PC-3 (cell line): ENCODE measurements around the gene CA4.
"Not testable (repeated sequence)": the region's sequence is repeated elsewhere in the genome, so short reads cannot be mapped to it uniquely, and the experiment has no call there.

Experiments
- EZH2 ChIP-seq: fragments of 300-600 bp; sonication (generic); IDR thresholded peaks from one replicate; pipeline ENCODE4 v1.6.1; 2017; ENCODE audit warnings: antibody characterized with exemption, mild to moderate bottlenecking, low read length; ENCODE audit not compliant: unreplicated experiment
- TF ChIP-seq, protein P1 (sequence below): fragments of 300-600 bp; sonication (generic); conservative IDR thresholded peaks from 2 replicates; pipeline ENCODE4 v1.5.1; 2017; ENCODE audit warnings: antibody characterized with exemption, low read depth, mild to moderate bottlenecking, low read length

DNA sequence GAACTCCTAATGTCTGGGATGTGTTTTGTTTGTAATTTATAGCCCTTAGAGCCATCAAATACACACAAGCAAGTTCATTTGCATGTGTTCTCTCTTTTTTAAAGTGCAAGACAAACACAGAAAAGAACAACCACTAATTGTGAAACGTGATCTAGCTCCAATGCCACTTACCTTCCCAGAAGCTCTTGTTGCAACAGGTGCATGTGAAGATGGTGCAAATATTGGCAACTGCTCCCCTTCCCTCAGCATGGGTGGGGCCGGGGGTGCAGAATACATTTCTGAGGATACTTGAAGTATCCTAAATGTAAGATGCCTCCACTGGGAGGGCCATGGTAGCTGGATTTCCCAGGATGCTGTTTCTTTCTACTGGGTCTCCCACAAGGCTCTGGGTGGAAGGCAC lies 28.4 kb downstream of the CA4 start:
- TF ChIP-seq EZH2: not testable (repeated sequence)
- TF ChIP-seq, protein P1, sequence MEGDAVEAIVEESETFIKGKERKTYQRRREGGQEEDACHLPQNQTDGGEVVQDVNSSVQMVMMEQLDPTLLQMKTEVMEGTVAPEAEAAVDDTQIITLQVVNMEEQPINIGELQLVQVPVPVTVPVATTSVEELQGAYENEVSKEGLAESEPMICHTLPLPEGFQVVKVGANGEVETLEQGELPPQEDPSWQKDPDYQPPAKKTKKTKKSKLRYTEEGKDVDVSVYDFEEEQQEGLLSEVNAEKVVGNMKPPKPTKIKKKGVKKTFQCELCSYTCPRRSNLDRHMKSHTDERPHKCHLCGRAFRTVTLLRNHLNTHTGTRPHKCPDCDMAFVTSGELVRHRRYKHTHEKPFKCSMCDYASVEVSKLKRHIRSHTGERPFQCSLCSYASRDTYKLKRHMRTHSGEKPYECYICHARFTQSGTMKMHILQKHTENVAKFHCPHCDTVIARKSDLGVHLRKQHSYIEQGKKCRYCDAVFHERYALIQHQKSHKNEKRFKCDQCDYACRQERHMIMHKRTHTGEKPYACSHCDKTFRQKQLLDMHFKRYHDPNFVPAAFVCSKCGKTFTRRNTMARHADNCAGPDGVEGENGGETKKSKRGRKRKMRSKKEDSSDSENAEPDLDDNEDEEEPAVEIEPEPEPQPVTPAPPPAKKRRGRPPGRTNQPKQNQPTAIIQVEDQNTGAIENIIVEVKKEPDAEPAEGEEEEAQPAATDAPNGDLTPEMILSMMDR: not testable (repeated sequence)
